T-helper 9 cell (primary cell): Measurements from ENCODE around the gene SPAG7.

Experiments used
- DNase-seq: peaks from one replicate; pipeline ENCODE4 v3.0.0-alpha.2; 2020

Gene SPAG7

GRCh38 chr17:4949321-4950074 is 18.1 kb downstream of the SPAG7 start:
- peak; percentile 64 for DNase-seq

- peak; percentile 49 for DNase-seq
These were observed 18.7 kb downstream of the SPAG7 start for GRCh38 chr17:4948931-4949320.

GRCh38 chr17:4948166-4948930 is 19.3 kb downstream of the SPAG7 start, which contains the start of gene PFN1:
Gene PFN1, minus strand, starts transcription at chr17:4948530. Its CDS starts 136 bp downstream, at chr17:4948394.
- DNase-seq = peak; percentile 82

- DNase-seq = peak; percentile 59
These were observed 20.0 kb downstream of the SPAG7 start for GRCh38 chr17:4947411-4948165.

GRCh38 chr17:4947010-4947410 is 20.6 kb downstream of the SPAG7 start:
- DNase-seq = no peak

- DNase-seq = no peak
These were observed 21.2 kb downstream of the SPAG7 start for GRCh38 chr17:4946312-4946976.

GRCh38 chr17:4945944-4946280 is 21.7 kb downstream of the SPAG7 start:
- DNase-seq = no peak

GRCh38 chr17:4945176-4945943 is 22.3 kb downstream of the SPAG7 start:
- peak; percentile 64 for DNase-seq

- DNase-seq = no peak
These were observed 23.0 kb downstream of the SPAG7 start for GRCh38 chr17:4944554-4945175.

- peak; percentile 31 for DNase-seq
These were observed 23.5 kb downstream of the SPAG7 start for GRCh38 chr17:4944163-4944553.

GRCh38 chr17:4942760-4943508 is 24.7 kb downstream of the SPAG7 start:
- no peak for DNase-seq

GRCh38 chr17:4941319-4941610 is 26.4 kb downstream of the SPAG7 start:
- no peak for DNase-seq

GRCh38 chr17:4940555-4941318 is 26.9 kb downstream of the SPAG7 start:
- DNase-seq = peak; percentile 36

GRCh38 chr17:4939796-4940554 is 27.6 kb downstream of the SPAG7 start, which contains the start of the genes RNF167 and SLC25A11:
Gene RNF167, plus strand, starts transcription at chr17:4940268. Its CDS starts 642 bp downstream, at chr17:4940910.
Gene SLC25A11, minus strand, starts transcription at chr17:4940046. Its CDS starts 136 bp downstream, at chr17:4939910.
- peak; percentile 87 for DNase-seq

- no peak for DNase-seq
These were observed 28.1 kb downstream of the SPAG7 start for GRCh38 chr17:4939546-4939795.

GRCh38 chr17:4938688-4939545 is 28.7 kb downstream of the SPAG7 start:
- DNase-seq = no peak

GRCh38 chr17:4938069-4938491 is 29.5 kb downstream of the SPAG7 start:
- DNase-seq = no peak

- no peak for DNase-seq
These were observed 30.1 kb downstream of the SPAG7 start for GRCh38 chr17:4937553-4937952.

GRCh38 chr17:4936436-4936835 is 31.2 kb downstream of the SPAG7 start:
- no peak for DNase-seq
